A549 (cell line): ENCODE measurements around the gene MUC12. TPM values are rescaled to one million over a fixed set of nuclear protein-coding genes. Genes with fewer than 3 reads are reported as not detected.

Experiments used
- ATAC-seq, 2 experiments: fragments of 200-7000 bp in 1 of 2; fragments of >200 bp in 1 of 2; cut with Nextera tagmentation in 1 of 2; cut with Tn5 transposase in 1 of 2; 3 replicates each; pipeline versions ENCODE4 v1.8.0 to v1.9.1; 2018 to 2020; ENCODE audit warnings: mild to moderate bottlenecking in 1 of 2, moderate library complexity in 1 of 2
- CTCF ChIA-PET: fragments of 300-600 bp; sonication (Branson Sonifier 250); formaldehyde crosslinking; extraction: SDS; loops from one replicate; lab custom pipeline; 2021; ENCODE audit warnings: antibody characterized with exemption, inconsistent platforms; lab: Yijun Ruan, JAX
- POLR2A ChIA-PET: fragments of 350-600 bp; formaldehyde crosslinking; extraction: SDS; loops from one replicate; lab custom pipeline; 2021; ENCODE audit warnings: antibody characterized with exemption, inconsistent platforms; lab: Yijun Ruan, JAX
- DNase-seq, 2 experiments: peaks; one replicate each; pipeline versions ENCODE4 v3.0.0 to v3.0.0-alpha.2; 2011 to 2016; ENCODE audit warnings: low read depth in 1 of 2, low spot score in 1 of 2
- FAIRE-seq: peaks from 2 replicates; lab custom pipeline; 2011; peaks lifted over from hg19 to GRCh38; lab: Jason Lieb, UNC
- H3K27ac ChIP-seq, 2 experiments: fragments of >200 bp; sonication (Bioruptor Twin); formaldehyde crosslinking; 3 replicates each; pipeline ENCODE4 v1.5.1; 2016 to 2017
- H3K4me1 ChIP-seq: fragments of >200 bp; sonication (Bioruptor Twin); formaldehyde crosslinking; 3 replicates; pipeline ENCODE4 v1.6.1; 2016
- H3K4me2 ChIP-seq: fragments of >200 bp; sonication (Bioruptor Twin); formaldehyde crosslinking; 3 replicates; pipeline ENCODE4 v1.6.1; 2016
- H3K4me3 ChIP-seq: fragments of >200 bp; sonication (Bioruptor Twin); formaldehyde crosslinking; 3 replicates; pipeline ENCODE4 v1.5.1; 2016
- H3K9me3 ChIP-seq: fragments of >200 bp; sonication (Bioruptor Twin); formaldehyde crosslinking; 3 replicates; pipeline ENCODE4 v1.6.1; 2016
- BCL3 ChIP-seq: fragments of >200 bp; sonication (Bioruptor Twin); formaldehyde crosslinking; IDR thresholded peaks from 3 replicates; pipeline ENCODE4 v1.6.1; 2016
- CBX8 ChIP-seq: fragments of 200-600 bp; sonication (generic); IDR thresholded peaks from 2 replicates; pipeline ENCODE4 v1.6.1; 2016
- CEBPB ChIP-seq, 2 experiments: fragments of >200 bp in 1 of 2; sonication (Bioruptor Twin) in 1 of 2; formaldehyde crosslinking in 1 of 2; IDR thresholded peaks; 2 replicates each; pipeline ENCODE4 v1.6.1; 2012 to 2016
- CHD2 ChIP-seq: fragments of 150-350 bp; IDR thresholded peaks from 2 replicates; pipeline ENCODE4 v1.6.1; 2014; ENCODE audit warnings: low read length; ENCODE audit not compliant: partially characterized antibody
- EHF ChIP-seq: fragments of 250-450 bp; sonication (Bioruptor Pico); IDR thresholded peaks from 2 replicates; pipeline ENCODE4 v1.5.0; 2020; ENCODE audit warnings: mild to moderate bottlenecking
- EHMT2 ChIP-seq: fragments of 200-600 bp; sonication (generic); IDR thresholded peaks from 2 replicates; pipeline ENCODE4 v1.6.1; 2016; ENCODE audit warnings: antibody characterized with exemption, low read depth, mild to moderate bottlenecking, moderate library complexity
- FOSL2 ChIP-seq, 2 experiments: fragments of 450-650 bp in 1 of 2; fragments of >200 bp in 1 of 2; sonication (Bioruptor Twin) in 1 of 2; formaldehyde crosslinking; IDR thresholded peaks; 2 replicates each; pipeline versions ENCODE4 v1.5.0 to v1.6.1; 2016 to 2020; ENCODE audit warnings: mild to moderate bottlenecking in 1 of 2, moderate library complexity in 1 of 2
- FOXS1 ChIP-seq: fragments of 250-450 bp; sonication (Bioruptor Pico); IDR thresholded peaks from 2 replicates; pipeline ENCODE4 v1.5.0; 2020; ENCODE audit warnings: mild to moderate bottlenecking, moderate library complexity
- GATA3 ChIP-seq: IDR thresholded peaks from 2 replicates; pipeline ENCODE4 v1.6.1; 2012; ENCODE audit warnings: borderline replicate concordance
- HES2 ChIP-seq: fragments of >200 bp; sonication (Bioruptor Twin); formaldehyde crosslinking; IDR thresholded peaks from 2 replicates; pipeline ENCODE4 v1.6.1; 2016
- HEYL ChIP-seq: fragments of 250-450 bp; sonication (Bioruptor Pico); IDR thresholded peaks from 2 replicates; pipeline ENCODE4 v1.8.0; 2021; ENCODE audit warnings: mild to moderate bottlenecking, moderate library complexity
- HMGXB4 ChIP-seq: fragments of 250-450 bp; sonication (Bioruptor Pico); IDR thresholded peaks from 2 replicates; pipeline ENCODE4 v1.5.0; 2021; ENCODE audit warnings: mild to moderate bottlenecking, moderate library complexity, borderline replicate concordance
- HOXA7 ChIP-seq: fragments of 250-450 bp; sonication (Bioruptor Pico); IDR thresholded peaks from 2 replicates; pipeline ENCODE4 v1.5.0; 2020; ENCODE audit warnings: mild to moderate bottlenecking, moderate library complexity
- HOXB13 ChIP-seq: fragments of 250-450 bp; sonication (Bioruptor Pico); IDR thresholded peaks from 2 replicates; pipeline ENCODE4 v1.5.0; 2020; ENCODE audit warnings: low read depth, mild to moderate bottlenecking, moderate library complexity
- HOXB5 ChIP-seq: fragments of 250-450 bp; sonication (Bioruptor Pico); IDR thresholded peaks from 2 replicates; pipeline ENCODE4 v1.5.0; 2020; ENCODE audit warnings: mild to moderate bottlenecking, moderate library complexity
- KDM1A ChIP-seq: fragments of 200-600 bp; sonication (generic); IDR thresholded peaks from 2 replicates; pipeline ENCODE4 v1.6.1; 2016; ENCODE audit warnings: low read depth, mild to moderate bottlenecking
- KDM5A ChIP-seq: fragments of 200-600 bp; sonication (generic); IDR thresholded peaks from 2 replicates; pipeline ENCODE4 v1.6.1; 2016; ENCODE audit warnings: antibody characterized with exemption, mild to moderate bottlenecking
- MAX ChIP-seq: IDR thresholded peaks from 2 replicates; pipeline ENCODE4 v1.6.1; 2012
- MAZ ChIP-seq: fragments of 150-350 bp; IDR thresholded peaks from 2 replicates; pipeline ENCODE4 v1.6.1; 2014; ENCODE audit warnings: antibody characterized with exemption, low read depth, low read length, borderline replicate concordance
- NPAS2 ChIP-seq: fragments of 250-450 bp; sonication (Bioruptor Pico); IDR thresholded peaks from 2 replicates; pipeline ENCODE4 v1.8.0; 2022; ENCODE audit warnings: mild to moderate bottlenecking, moderate library complexity, borderline replicate concordance
- NR3C1 ChIP-seq: fragments of >200 bp; sonication (Bioruptor Twin); formaldehyde crosslinking; IDR thresholded peaks from 3 replicates; pipeline ENCODE4 v1.6.1; 2017
- PBX3 ChIP-seq: IDR thresholded peaks from 2 replicates; pipeline ENCODE4 v1.6.1; 2012
- PHF8 ChIP-seq: fragments of 200-600 bp; sonication (generic); IDR thresholded peaks from 2 replicates; pipeline ENCODE4 v1.6.1; 2016; ENCODE audit warnings: low read depth, mild to moderate bottlenecking, antibody characterized with exemption, moderate library complexity, borderline replicate concordance
- POLR2A ChIP-seq: IDR thresholded peaks from 2 replicates; pipeline ENCODE4 v1.6.1; 2012; ENCODE audit warnings: mild to moderate bottlenecking, low read length
- RARB ChIP-seq: fragments of 250-450 bp; sonication (Bioruptor Pico); IDR thresholded peaks from 2 replicates; pipeline ENCODE4 v1.8.0; 2021; ENCODE audit warnings: mild to moderate bottlenecking, moderate library complexity
- RCOR1 ChIP-seq: fragments of 150-350 bp; IDR thresholded peaks from 2 replicates; pipeline ENCODE4 v1.6.1; 2014; ENCODE audit warnings: antibody characterized with exemption, low read length, low read depth
- REST ChIP-seq: fragments of 200-600 bp; sonication (generic); IDR thresholded peaks from 2 replicates; pipeline ENCODE4 v1.6.1; 2016; ENCODE audit warnings: antibody characterized with exemption, mild to moderate bottlenecking, moderate library complexity
- RFX5 ChIP-seq: fragments of 450-650 bp; IDR thresholded peaks from 2 replicates; pipeline ENCODE4 v1.7.1; 2014; ENCODE audit warnings: antibody characterized with exemption, mild to moderate bottlenecking, moderate library complexity
- SMC3 ChIP-seq: fragments of >200 bp; sonication (Bioruptor Twin); formaldehyde crosslinking; IDR thresholded peaks from 3 replicates; pipeline ENCODE4 v1.6.1; 2018; ENCODE audit warnings: inconsistent platforms
- SREBF2 ChIP-seq: fragments of 450-650 bp; IDR thresholded peaks from 2 replicates; pipeline ENCODE4 v1.6.1; 2014; ENCODE audit warnings: mild to moderate bottlenecking, moderate library complexity
- TFCP2L1 ChIP-seq: fragments of 250-450 bp; sonication (Bioruptor Pico); IDR thresholded peaks from 2 replicates; pipeline ENCODE4 v1.5.0; 2021; ENCODE audit warnings: mild to moderate bottlenecking
- TP53 ChIP-seq: fragments of 250-450 bp; sonication (Bioruptor Pico); IDR thresholded peaks from 2 replicates; pipeline ENCODE4 v1.5.0; 2021; ENCODE audit warnings: mild to moderate bottlenecking, moderate library complexity
- ZFP36 ChIP-seq: fragments of 450-650 bp; IDR thresholded peaks from 2 replicates; pipeline ENCODE4 v1.6.1; 2014; ENCODE audit warnings: borderline replicate concordance; ENCODE audit not compliant: partially characterized antibody
- ZNF302 ChIP-seq: fragments of 250-450 bp; sonication (Bioruptor Pico); IDR thresholded peaks from 2 replicates; pipeline ENCODE4 v1.9.0; 2021; ENCODE audit warnings: inconsistent platforms, mild to moderate bottlenecking, moderate library complexity
- WGBS: methylation state at CpG from one replicate; pipeline ENCODE4 v1.1.6; 2017; ENCODE audit errors: missing lambda C conversion rate; 5-methylcytosine and 5-hydroxymethylcytosine counted together
- polyA plus RNA-seq, 4 experiments: library from polyadenylated mRNA; depleted of rRNA in 3 of 4; stranded (reverse); fragments of >200 nt; fragmentation: RNase III in 1 of 4; extraction: RNeasy Plus Mini Kit Qiagen cat#74134 plus additional on column Dnase treatment in 1 of 4; gene quantifications; 2 replicates in 3 of 4; 3 replicates in 1 of 4; pipeline ENCODE4 v1.2.3, GENCODE V29; 2011 to 2017

Gene MUC12
- polyA plus RNA-seq, 2 of the 4 experiments (the other 2 are of a cell fraction): 1.2 to 2.4 TPM

GRCh38 chr7:101066833-101067177 is 97.4 kb downstream of the MUC12 start:
- Histone ChIP-seq H3K9me3 (no peaks in the 10 kb centered on the region), H3K4me1 (no peaks in the 10 kb centered on the region), H3K4me3 (no peak overlapping the region), H3K4me2 (no peak overlapping the region)
- FAIRE-seq: no peak
- CTCF ChIA-PET: interaction anchor here (0.7 to 3.6 kb wide), 6 partner anchors 8 to 178 kb away, joined by 3 to 27 read pairs (median 9); partner anchors contain the start of genes ACHE and UFSP1
- no peak for DNase-seq
- POLR2A ChIA-PET: no interaction called here
- no peak for ATAC-seq
- TF ChIP-seq TP53: no peak
- TF ChIP-seq NPAS2: no peak
- no peak for TF ChIP-seq PHF8
- no peak for TF ChIP-seq FOXS1 (CRISPR knock-in tag)
- TF ChIP-seq HEYL (CRISPR knock-in tag): no peak
- no peak for TF ChIP-seq EHMT2
- no peak for TF ChIP-seq MAZ
- TF ChIP-seq RARB: no peak
- no peak for TF ChIP-seq SREBF2
- no peak for TF ChIP-seq HOXB13 (CRISPR knock-in tag)
- no peak for TF ChIP-seq GATA3
- no peak for TF ChIP-seq HOXA7 (CRISPR knock-in tag)
- no peak for TF ChIP-seq POLR2A
- no peak for TF ChIP-seq RFX5
- TF ChIP-seq TFCP2L1: no peak
- no peak for TF ChIP-seq HOXB5 (CRISPR knock-in tag)
- TF ChIP-seq NR3C1: no peak
- TF ChIP-seq HES2: no peak
- no peak for TF ChIP-seq REST
- TF ChIP-seq CBX8: no peak
- TF ChIP-seq, all 56 proteins: peak for 0
- WGBS: 80% methylated on average over 7 of the region's 7 CpGs
- no peak overlapping the region for H3K27ac ChIP-seq

GRCh38 chr7:101068401-101068800 is 99.0 kb downstream of the MUC12 start:
- DNase-seq (no peak), ATAC-seq (peak in 1 of 2 experiments; percentile 30; a peak in 2 of 6 replicates), FAIRE-seq (no peak)
- Histone ChIP-seq H3K4me1 (no peaks in the 10 kb centered on the region), H3K9me3 (no peaks in the 10 kb centered on the region), H3K4me2 (no peak overlapping the region), H3K27ac (no peak overlapping the region), H3K4me3 (no peak overlapping the region)
- CTCF ChIA-PET: interaction anchor here (0.7 to 2.1 kb wide), 7 partner anchors 9 to 438 kb away, joined by 3 to 12 read pairs (median 3); no protein-coding TSS in a partner anchor
- 68% methylated on average over 8 of the region's 10 CpGs for WGBS
- POLR2A ChIA-PET: no interaction called here
- TF ChIP-seq NPAS2 (no peak), CBX8 (no peak), SMC3 (no peak), FOSL2 (IDR thresholded peaks at IDR 0.05) (no peak), FOSL2 (CRISPR knock-in tag; IDR thresholded peaks at IDR 0.05) (no peak), KDM5A (no peak), TP53 (no peak), CEBPB (IDR thresholded peaks at IDR 0.05) (no peak), HMGXB4 (CRISPR knock-in tag) (no peak), RCOR1 (no peak), PBX3 (no peak), EHF (CRISPR knock-in tag) (no peak), KDM1A (no peak), CHD2 (no peak), ZNF302 (CRISPR knock-in tag) (no peak), HOXB5 (CRISPR knock-in tag) (no peak), ZFP36 (no peak), MAX (no peak), BCL3 (no peak)
